Colon (tissue), 2 donors: ENCODE measurements around the gene LY86.

Source experiments
- FAIRE-seq: peaks from 2 replicates; lab custom pipeline; 2012; peaks lifted over from hg19 to GRCh38; lab: Jason Lieb, UNC
- donor health status: control.
- donor health status: control.

Gene LY86

GRCh38 chr6:6570929-6571671, 17.4 kb upstream of the LY86 start:
- no peak for FAIRE-seq

DNA sequence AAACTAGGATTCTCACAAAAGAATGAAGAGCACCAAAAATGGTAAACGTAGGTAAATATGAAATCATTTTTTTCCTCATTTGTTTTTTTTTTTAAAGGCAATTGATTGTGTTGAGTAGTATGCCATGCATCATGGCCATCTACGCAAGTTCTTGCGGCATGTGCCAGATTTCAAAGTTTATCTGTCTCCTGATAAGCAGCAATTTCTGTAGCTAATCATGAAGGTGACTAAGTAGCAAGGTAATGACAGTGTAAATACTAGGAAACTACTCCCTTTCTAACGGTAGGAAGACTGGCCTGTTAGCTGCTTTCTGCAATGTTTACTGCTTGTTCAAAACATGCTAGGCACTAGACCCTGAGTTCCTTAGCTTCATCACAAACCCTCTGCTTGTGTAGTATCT, 13.4 kb upstream of the LY86 start:
- FAIRE-seq, result no peak

DNA sequence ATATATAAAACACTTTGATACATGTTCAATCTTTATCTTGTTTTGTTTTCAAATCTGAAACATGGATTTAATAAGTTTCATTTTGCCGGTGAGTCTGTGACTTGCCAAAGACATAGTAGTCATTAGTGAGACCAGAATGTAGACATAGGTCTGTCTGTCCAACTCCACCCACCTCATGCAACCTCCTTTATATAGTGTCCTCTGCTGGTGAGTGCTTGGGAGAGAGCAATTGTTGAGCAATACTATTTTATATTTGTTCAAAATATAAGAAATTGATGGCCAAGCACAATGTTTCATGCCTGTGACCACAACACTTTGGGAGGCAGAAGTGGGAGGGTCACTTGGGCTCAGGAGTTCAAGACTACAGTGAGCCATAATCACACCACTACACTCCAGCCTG, 10.8 kb upstream of the LY86 start:
- FAIRE-seq, result no peak

GRCh38 chr6:6579281-6579680, 9.2 kb upstream of the LY86 start:
- no peak for FAIRE-seq

- no peak for FAIRE-seq
Observed at GRCh38 chr6:6580225-6580856, 8.2 kb upstream of the LY86 start.

DNA sequence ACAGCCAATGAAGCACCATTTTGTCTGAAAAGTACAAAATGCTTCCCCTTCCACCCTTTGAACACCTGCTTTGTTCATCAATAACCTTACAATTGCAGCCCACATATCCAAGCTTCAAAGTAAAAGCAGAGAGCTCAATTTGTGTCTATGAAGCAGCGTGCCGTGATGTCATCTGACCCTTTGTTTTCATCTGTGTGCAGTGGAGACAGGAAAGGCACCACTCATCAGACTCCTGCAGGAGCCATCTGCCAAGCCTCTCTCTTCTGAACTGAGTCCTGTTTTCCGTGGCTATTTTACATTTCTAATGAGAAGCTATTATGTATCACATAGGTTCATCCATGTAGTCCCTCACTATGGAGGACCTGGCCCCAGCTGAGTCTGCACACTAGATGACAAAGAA, 7.5 kb upstream of the LY86 start:
- FAIRE-seq, result no peak

DNA sequence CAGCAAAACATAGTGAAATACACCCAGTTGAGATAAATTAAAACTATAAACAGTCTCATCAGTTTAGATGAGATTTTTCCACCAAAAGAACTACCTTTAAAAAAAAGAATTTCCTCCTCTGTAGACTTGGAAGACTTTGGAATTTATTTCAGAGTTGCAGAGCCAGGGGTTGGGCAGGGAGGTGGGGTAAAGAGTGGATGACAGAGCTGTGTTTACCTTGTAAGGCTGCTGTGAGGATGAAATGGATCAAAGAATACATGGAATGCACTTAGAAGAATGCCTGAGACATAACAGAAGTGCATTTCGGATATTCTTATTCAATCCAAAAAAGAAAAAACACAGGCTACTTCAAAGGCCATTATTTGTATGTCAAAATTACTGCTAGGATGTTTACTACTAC, 6.4 kb upstream of the LY86 start:
- FAIRE-seq, result no peak

GRCh38 chr6:6583836-6584235, 4.7 kb upstream of the LY86 start:
- no peak for FAIRE-seq

DNA sequence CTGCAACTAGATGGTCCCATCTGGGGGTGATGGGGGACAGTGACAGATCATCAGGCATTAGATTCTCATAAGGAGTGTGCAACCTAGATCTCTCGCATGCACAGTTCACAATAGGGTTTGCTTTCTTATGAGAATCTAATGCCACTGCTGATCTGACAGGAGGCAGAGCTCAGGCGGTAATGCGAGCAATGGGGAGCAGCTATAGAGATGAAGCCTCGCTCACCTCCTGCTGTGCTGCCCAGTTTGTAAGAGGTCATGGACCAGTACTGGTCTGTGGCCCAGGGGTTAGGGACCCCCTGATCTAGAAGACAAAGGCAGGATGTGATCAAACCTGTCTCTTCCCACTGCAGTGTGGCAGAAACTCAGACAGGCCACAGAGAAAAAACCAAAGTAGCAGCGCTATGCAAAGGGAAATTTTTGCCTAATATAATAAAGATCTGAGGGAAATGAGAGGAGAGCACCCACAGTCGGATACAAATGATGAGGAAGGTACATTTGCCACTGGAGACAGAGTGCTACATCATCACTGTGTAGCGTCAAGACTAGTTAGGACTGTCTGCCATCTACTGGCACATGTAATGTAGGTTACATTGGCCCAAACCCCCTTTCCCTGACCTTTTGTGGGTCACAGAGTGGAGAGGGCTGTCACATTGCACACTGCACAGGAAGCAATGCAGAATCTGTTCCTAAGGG, 4.1 kb upstream of the LY86 start:
- no peak for FAIRE-seq

DNA sequence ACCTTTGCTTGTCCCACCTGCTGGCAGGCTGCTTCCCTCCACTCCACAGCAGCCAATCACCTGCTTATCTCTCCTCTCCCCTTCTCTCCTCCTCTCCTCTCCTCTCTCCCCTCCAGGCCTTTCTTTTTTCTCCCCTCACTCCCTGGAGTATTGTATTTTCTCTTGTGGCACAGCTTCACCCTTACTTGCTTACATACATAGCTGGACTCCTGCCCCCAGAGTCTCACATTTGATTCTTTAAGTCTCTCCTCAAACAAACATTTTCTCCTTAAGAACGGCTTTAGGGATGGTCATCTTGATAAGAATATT, 3.6 kb upstream of the LY86 start:
- FAIRE-seq, result no peak

- no peak for FAIRE-seq
Observed at GRCh38 chr6:6586167-6586566, 2.4 kb upstream of the LY86 start.

GRCh38 chr6:6586671-6587526, 1.6 kb upstream of the LY86 start:
- no peak for FAIRE-seq

- no peak for FAIRE-seq
Observed at GRCh38 chr6:6587696-6588063, 840 bp upstream of the LY86 start.

GRCh38 chr6:6588924-6589709, 597 bp downstream of the LY86 start:
- FAIRE-seq, result no peak

- FAIRE-seq, result no peak
Observed at GRCh38 chr6:6590530-6590929, 2.0 kb downstream of the LY86 start.

GRCh38 chr6:6591778-6592465, 3.4 kb downstream of the LY86 start:
- no peak for FAIRE-seq

- no peak for FAIRE-seq
Observed at GRCh38 chr6:6592826-6593475, 4.4 kb downstream of the LY86 start.

GRCh38 chr6:6593867-6594468, 5.4 kb downstream of the LY86 start:
- no peak for FAIRE-seq

DNA sequence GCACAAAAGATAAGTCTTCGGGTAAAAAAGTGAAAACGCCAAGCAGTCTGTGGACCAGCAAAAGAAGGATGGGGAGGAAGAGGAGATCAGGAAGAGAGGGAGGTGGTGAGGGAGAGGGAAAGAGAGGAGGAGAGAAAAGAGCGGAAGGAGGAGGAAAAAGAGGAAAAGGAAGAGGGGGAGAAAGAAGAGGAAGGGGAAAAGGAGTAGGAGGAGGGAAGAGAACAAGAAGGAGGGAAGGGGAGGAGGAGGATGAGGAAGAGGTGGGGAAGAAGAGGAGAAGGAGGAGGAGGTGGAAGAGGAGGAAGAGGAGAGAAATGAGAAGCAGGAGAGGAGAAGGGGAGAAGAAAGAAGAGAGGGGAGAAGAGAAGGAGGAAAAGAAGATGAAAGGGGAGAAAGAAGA, 6.5 kb downstream of the LY86 start:
- FAIRE-seq, result no peak

DNA sequence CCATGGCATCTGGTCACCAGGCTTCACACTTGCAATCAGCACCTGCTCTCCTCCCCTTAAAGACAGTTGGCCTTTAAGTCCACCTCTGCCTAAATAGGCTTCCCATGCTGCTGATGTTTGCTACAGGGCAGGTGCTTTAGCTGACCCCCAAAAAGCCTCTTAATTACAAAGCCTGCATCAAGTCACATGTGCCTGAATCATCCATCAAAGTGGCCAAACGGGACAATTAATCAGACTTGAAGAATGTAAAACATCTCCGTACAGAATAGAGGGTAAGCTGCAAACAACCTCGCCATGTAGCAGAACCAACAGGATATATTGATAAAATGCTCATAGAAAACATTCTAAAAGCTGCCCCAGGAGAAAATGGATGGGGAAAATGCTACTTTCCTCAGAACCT, 7.4 kb downstream of the LY86 start:
- no peak for FAIRE-seq
